LHCN-M2 (cell line): ENCODE data around the gene CTSA. TPM values are rescaled to one million over a fixed set of nuclear protein-coding genes. Genes with fewer than 3 reads are reported as not detected.
"Not testable (repeated sequence)": the region's sequence is repeated elsewhere in the genome, so short reads cannot be mapped to it uniquely, and the experiment has no call there.

Experiments
- DNase-seq: peaks from one replicate; pipeline ENCODE4 v3.0.0-alpha.2; 2012; ENCODE audit warnings: low read depth
- total RNA-seq: library from RNA; depleted of rRNA; stranded (reverse); fragments of >200 nt; gene quantifications from 2 replicates; pipeline ENCODE4 v1.2.3, GENCODE V29; 2014

CTSA gene
- total RNA-seq, 1 experiment from 2014 or later, result 180 TPM

GRCh38 chr20:45866454-45866853 lies 24.7 kb upstream of the CTSA start:
- DNase-seq, result no peak

- DNase-seq, result no peak
Observed at GRCh38 chr20:45867136-45867818, 23.9 kb upstream of the CTSA start.

- DNase-seq, result peak; percentile 38
Observed at GRCh38 chr20:45867819-45868176, 23.3 kb upstream of the CTSA start.

GRCh38 chr20:45872626-45873025 lies 18.5 kb upstream of the CTSA start:
- no peak for DNase-seq

- DNase-seq, result no peak
Observed at GRCh38 chr20:45873409-45874103, 17.6 kb upstream of the CTSA start.

GRCh38 chr20:45874104-45874481 lies 17.0 kb upstream of the CTSA start:
- not testable (repeated sequence) for DNase-seq

GRCh38 chr20:45874576-45874975 lies 16.6 kb upstream of the CTSA start:
- DNase-seq, result no peak

- no peak for DNase-seq
Observed at GRCh38 chr20:45878076-45878761, 12.9 kb upstream of the CTSA start.

GRCh38 chr20:45880988-45881788 lies 9.9 kb upstream of the CTSA start, which contains the start of gene ZSWIM1:
Gene ZSWIM1 (plus strand): TSS chr20:45881227. CDS start chr20:45882593, 1,366 bp downstream.
- DNase-seq, result peak; percentile 99

- no peak for DNase-seq
Observed at GRCh38 chr20:45882469-45883099, 8.6 kb upstream of the CTSA start.

- DNase-seq, result no peak
Observed at GRCh38 chr20:45883100-45883469, 8.1 kb upstream of the CTSA start.

- no peak for DNase-seq
Observed at GRCh38 chr20:45886590-45887345, 4.4 kb upstream of the CTSA start.

GRCh38 chr20:45887346-45887715 lies 3.8 kb upstream of the CTSA start, which contains the start of gene SPATA25:
Gene SPATA25 (minus strand): TSS chr20:45887622. CDS start chr20:45887590, 32 bp downstream.
- no peak for DNase-seq

GRCh38 chr20:45888681-45889080 lies 2.5 kb upstream of the CTSA start:
- no peak for DNase-seq

GRCh38 chr20:45890077-45890984 lies 804 bp upstream of the CTSA start:
- DNase-seq, result peak; percentile 80

GRCh38 chr20:45892049-45892825 lies 1.1 kb downstream of the CTSA start:
- peak; percentile 47 for DNase-seq

- DNase-seq, result no peak
Observed at GRCh38 chr20:45892828-45893500, 1.8 kb downstream of the CTSA start.

GRCh38 chr20:45893831-45894230 lies 2.7 kb downstream of the CTSA start:
- DNase-seq, result no peak
